IMR-90 (cell line): Measurements from ENCODE around the gene URB1. TPM values are rescaled to one million over a fixed set of nuclear protein-coding genes. Genes with fewer than 3 reads are reported as not detected.
A peak's percentile ranks its signal among the peaks of the same experiment; 100 is the strongest.

Experiments used
- ATAC-seq: fragments of 200-7000 bp; cut with Tn5 transposase; 2 replicates; pipeline ENCODE4 v1.9.1; 2020; ENCODE audit warnings: low read depth, mild to moderate bottlenecking, moderate library complexity
- BruUV-seq: library from RNA; stranded (reverse); fragments of 400-500 nt; replicated peaks from 2 replicates; lab custom pipeline; 2021; lab: Mats Ljungman, UMichigan
- CTCF ChIA-PET: fragments of 300-600 bp; formaldehyde crosslinking; extraction: SDS; loops from one replicate; lab custom pipeline; 2021; ENCODE audit warnings: antibody characterized with exemption; lab: Yijun Ruan, JAX
- POLR2A ChIA-PET: fragments of 300-600 bp; sonication (Branson Sonifier 250); formaldehyde crosslinking; loops from one replicate; lab custom pipeline; 2022; ENCODE audit warnings: antibody characterized with exemption; ENCODE audit not compliant: unreplicated experiment; lab: Charles Lee
- DNase-seq: peaks from one replicate; pipeline ENCODE4 v3.0.0; 2013
- H2AFZ ChIP-seq: replicated peaks from 2 replicates; pipeline ENCODE3; 2013; ENCODE audit warnings: low read length, mild to moderate bottlenecking; ENCODE audit not compliant: poor library complexity
- H2AK5ac ChIP-seq: 2 replicates; pipeline ENCODE4 v1.6.1; 2013; ENCODE audit warnings: low read depth, low read length, inconsistent platforms
- H2AK9ac ChIP-seq: replicated peaks from 2 replicates; pipeline ENCODE3; 2013; ENCODE audit warnings: mild to moderate bottlenecking, low read depth, low read length, moderate library complexity; ENCODE audit not compliant: poor library complexity
- H2BK120ac ChIP-seq: 2 replicates; pipeline ENCODE4 v1.6.1; 2013; ENCODE audit warnings: low read depth, low read length, inconsistent platforms
- H2BK15ac ChIP-seq: 3 replicates; pipeline ENCODE4 v1.6.1; 2013; ENCODE audit warnings: low read depth, low read length, inconsistent platforms
- H2BK20ac ChIP-seq: 2 replicates; pipeline ENCODE4 v1.6.1; 2013; ENCODE audit warnings: low read depth, mild to moderate bottlenecking, inconsistent platforms, low read length, moderate library complexity
- H2BK5ac ChIP-seq: 2 replicates; pipeline ENCODE4 v1.6.1; 2013; ENCODE audit warnings: mild to moderate bottlenecking, low read depth, low read length, inconsistent platforms; ENCODE audit not compliant: poor library complexity, severe bottlenecking
- H3K14ac ChIP-seq: replicated peaks from 2 replicates; pipeline ENCODE4 v1.6.1; 2013; ENCODE audit warnings: low read depth, low read length, inconsistent platforms
- H3K18ac ChIP-seq: 2 replicates; pipeline ENCODE4 v1.6.1; 2013; ENCODE audit warnings: low read depth, low read length, control low read depth
- H3K23ac ChIP-seq: 2 replicates; pipeline ENCODE4 v1.6.1; 2013; ENCODE audit warnings: low read depth, low read length, inconsistent platforms
- H3K27ac ChIP-seq: 2 replicates; pipeline ENCODE4 v1.5.1; 2013; ENCODE audit warnings: mild to moderate bottlenecking, control low read depth, low read length; ENCODE audit not compliant: insufficient read depth
- H3K27me3 ChIP-seq: 2 replicates; pipeline ENCODE4 v1.6.1; 2013; ENCODE audit warnings: low read length; ENCODE audit not compliant: control insufficient read depth, insufficient read depth
- H3K36me3 ChIP-seq: 2 replicates; pipeline ENCODE4 v1.6.1; 2013; ENCODE audit warnings: low read length, mixed read lengths; ENCODE audit not compliant: control insufficient read depth, insufficient read depth
- H3K4ac ChIP-seq: 2 replicates; pipeline ENCODE4 v1.6.1; 2013; ENCODE audit warnings: low read depth, low read length, inconsistent platforms
- H3K4me1 ChIP-seq: 2 replicates; pipeline ENCODE4 v1.6.1; 2013; ENCODE audit warnings: low read length, mixed read lengths; ENCODE audit not compliant: control insufficient read depth, insufficient read depth
- H3K4me2 ChIP-seq: 2 replicates; pipeline ENCODE4 v1.6.1; 2013; ENCODE audit warnings: low read depth, mild to moderate bottlenecking, control low read depth, low read length, moderate library complexity
- H3K4me3 ChIP-seq: 2 replicates; pipeline ENCODE4 v1.5.1; 2013; ENCODE audit warnings: low read depth, mild to moderate bottlenecking, control low read depth, low read length, moderate library complexity; ENCODE audit not compliant: insufficient read depth
- H3K56ac ChIP-seq: 2 replicates; pipeline ENCODE4 v1.6.1; 2013; ENCODE audit warnings: low read length, inconsistent platforms; ENCODE audit not compliant: insufficient read depth; ENCODE audit errors: extremely low read depth
- H3K79me1 ChIP-seq, 2 experiments: 2 replicates each; pipeline ENCODE4 v1.6.1; 2013; ENCODE audit warnings: low read length in 2 of 2, inconsistent platforms in 1 of 2, low read depth in 1 of 2
- H3K9ac ChIP-seq: 2 replicates; pipeline ENCODE4 v1.6.1; 2013; ENCODE audit warnings: low read depth, low read length, control low read depth
- H3K9me1 ChIP-seq: 2 replicates; pipeline ENCODE4 v1.6.1; 2013; ENCODE audit warnings: low read length, inconsistent platforms; ENCODE audit not compliant: insufficient read depth
- H3K9me3 ChIP-seq: 2 replicates; pipeline ENCODE4 v1.6.1; 2013; ENCODE audit warnings: low read length; ENCODE audit not compliant: control insufficient read depth, insufficient read depth
- H4K20me1 ChIP-seq: 2 replicates; pipeline ENCODE4 v1.6.1; 2013; ENCODE audit warnings: low read length, inconsistent platforms; ENCODE audit not compliant: insufficient read depth
- H4K5ac ChIP-seq: 2 replicates; pipeline ENCODE4 v1.6.1; 2013; ENCODE audit warnings: mild to moderate bottlenecking, low read depth, low read length, control low read depth
- H4K8ac ChIP-seq, 2 experiments: 2 replicates each; pipeline ENCODE4 v1.6.1; 2013; ENCODE audit warnings: low read depth in 2 of 2, low read length in 2 of 2, control low read depth in 1 of 2, inconsistent platforms in 1 of 2
- H4K91ac ChIP-seq: 2 replicates; pipeline ENCODE4 v1.6.1; 2013; ENCODE audit warnings: low read depth, low read length, inconsistent platforms; ENCODE audit not compliant: insufficient read depth
- RFX5 ChIP-seq: IDR thresholded peaks from 2 replicates; pipeline ENCODE4 v1.8.0; 2012; ENCODE audit warnings: low read depth, mild to moderate bottlenecking, low read length, moderate library complexity
- WGBS, 2 experiments: methylation state at CpG; one replicate each; pipeline versions ENCODE4 v1.1.5 to v1.1.7; 2013; ENCODE audit warnings: missing lambda C conversion rate in 2 of 2; ENCODE audit not compliant: insufficient read length in 1 of 2; ENCODE audit errors: extremely low coverage in 2 of 2; 5-methylcytosine and 5-hydroxymethylcytosine counted together
- dilution Hi-C: fragments of 300-500 bp; cut with HindIII; formaldehyde crosslinking; loops from one replicate; pipeline ENCODE4 v1.14.3; 2018; ENCODE audit warnings: low sequenced_read_pairs; ENCODE audit not compliant: unreplicated experiment
- in situ Hi-C: fragments of 300-500 bp; cut with MboI; formaldehyde crosslinking; loops from 3 replicates; pipeline ENCODE4 v1.14.3; 2019; ENCODE audit warnings: low sequenced_read_pairs, inconsistent platforms, mixed read lengths
- intact Hi-C: fragments of 100-400 bp; cut with micrococcal nuclease; formaldehyde crosslinking; loops from 2 replicates; pipeline ENCODE4 v1.10.0; 2022
- polyA plus RNA-seq, 3 experiments: library from polyadenylated mRNA; depleted of rRNA; stranded (reverse); fragments of >200 nt; gene quantifications; 2 replicates each; pipeline ENCODE4 v1.2.3, GENCODE V29; 2012; ENCODE audit warnings: low replicate concordance in 1 of 3
- total RNA-seq: library from RNA; depleted of rRNA; stranded (reverse); fragments of >200 nt; gene quantifications from 2 replicates; pipeline ENCODE4 v1.2.3, GENCODE V29; 2012

URB1 gene
- total and polyA plus RNA-seq, 2 of the 4 experiments (the other 2 are of a cell fraction): 9.2 to 12.7 TPM

GRCh38 chr21:32425628-32426027 lies 32.8 kb upstream of the URB1 start:
- Histone ChIP-seq H3K79me1 (peaks cover 0 to 5% of the 10 kb centered on the region in 2 experiments; a peak in 1 of 4 replicates), H3K14ac (no peak overlapping the region), H3K4ac (no peak overlapping the region), H2BK15ac (no peak overlapping the region), H3K4me3 (no peak overlapping the region), H3K23ac (no peak overlapping the region), H3K9me3 (no peaks in the 10 kb centered on the region), H3K36me3 (no peaks in the 10 kb centered on the region), H3K18ac (no peak overlapping the region), H4K20me1 (no peaks in the 10 kb centered on the region), H3K27me3 (no peaks in the 10 kb centered on the region), H2BK5ac (no peak overlapping the region), H4K5ac (no peak overlapping the region), H4K8ac (no peak overlapping the region), H2AK9ac (no peak overlapping the region), H2AK5ac (no peak overlapping the region), H3K27ac (no peak overlapping the region), H3K9me1 (peaks cover 6% of the 10 kb centered on the region; the same call in 1 of the 2 replicates), H2BK20ac (no peak overlapping the region), H2AFZ (no peak overlapping the region), H3K4me2 (no peak overlapping the region), H3K56ac (no peak overlapping the region), H4K91ac (no peak overlapping the region), H3K4me1 (peaks cover 12% of the 10 kb centered on the region), H3K9ac (no peak overlapping the region), H2BK120ac (0 out of 2 replicates have a peak overlapping the region, but pooled peaks have one; percentile 10)
- intact Hi-C loops (no loop called here), in situ Hi-C loops (no loop called here), dilution Hi-C loops (no loop called here)
- ATAC-seq (no peak), DNase-seq (no peak)
- ChIA-PET CTCF (interaction anchor here (0.7 kb wide), 2 partner anchors 144 to 148 kb away, joined by 3 to 4 read pairs; no protein-coding TSS in a partner anchor), POLR2A (no interaction called here)
- no TSS peak for BruUV-seq
- WGBS, 2 experiments: 100% methylated on average over 2 of the region's 4 CpGs; no CpG with 5 or more reads in 1 of the 2 experiments
- no peak for TF ChIP-seq RFX5
